Caco-2 (cell line): ENCODE data around the gene BRD4. TPM values are rescaled to one million over a fixed set of nuclear protein-coding genes. Genes with fewer than 3 reads are reported as not detected.

ENCODE experiments used
- BruUV-seq: library from RNA; stranded (reverse); fragments of 400-500 nt; replicated peaks from 2 replicates; lab custom pipeline; 2021; lab: Mats Ljungman, UMichigan
- CTCF ChIA-PET: fragments of 300-600 bp; sonication (Branson Sonifier 250); formaldehyde crosslinking; loops from one replicate; lab custom pipeline; 2022; ENCODE audit warnings: antibody characterized with exemption; lab: Charles Lee
- POLR2A ChIA-PET: fragments of 300-600 bp; sonication (Branson Sonifier 250); formaldehyde crosslinking; loops from one replicate; lab custom pipeline; 2022; ENCODE audit warnings: antibody characterized with exemption; lab: Charles Lee
- DNase-seq, 2 experiments: peaks; one replicate each; pipeline versions ENCODE4 v3.0.0 to v3.0.0-alpha.2; 2020 to 2022
- H3K27me3 ChIP-seq: replicated peaks from 2 replicates; pipeline ENCODE4 v1.6.0; 2011; ENCODE audit warnings: low read length; ENCODE audit not compliant: control insufficient read depth, insufficient read depth
- H3K36me3 ChIP-seq: 2 replicates; pipeline ENCODE4 v1.5.1; 2011; ENCODE audit warnings: low read length; ENCODE audit not compliant: control insufficient read depth, insufficient read depth
- H3K4me1 ChIP-seq: fragments of 250-450 bp; sonication (Bioruptor Pico); 2 replicates; pipeline ENCODE4 v1.5.1; 2020; ENCODE audit warnings: mild to moderate bottlenecking
- H3K4me3 ChIP-seq: 2 replicates; pipeline ENCODE4 v1.5.1; 2011; ENCODE audit warnings: low read depth, mild to moderate bottlenecking, control low read depth, low read length
- H3K9me3 ChIP-seq: fragments of 250-450 bp; sonication (Bioruptor Pico); 2 replicates; pipeline ENCODE4 v1.5.1; 2020; ENCODE audit warnings: mild to moderate bottlenecking, moderate library complexity
- H3K27ac Mint-ChIP-seq: one replicate; pipeline ENCODE4 v1.8.0; 2022; ENCODE audit warnings: mixed read lengths; ENCODE audit not compliant: unreplicated experiment
- H3K27me3 Mint-ChIP-seq: one replicate; pipeline ENCODE4 v1.8.0; 2022; ENCODE audit warnings: mixed read lengths; ENCODE audit not compliant: insufficient read depth, unreplicated experiment
- H3K36me3 Mint-ChIP-seq: one replicate; pipeline ENCODE4 v1.8.0; 2022; ENCODE audit warnings: mild to moderate bottlenecking, mixed read lengths; ENCODE audit not compliant: insufficient read depth, unreplicated experiment
- H3K4me1 Mint-ChIP-seq: one replicate; pipeline ENCODE4 v1.8.0; 2022; ENCODE audit warnings: low read depth, mixed read lengths; ENCODE audit not compliant: unreplicated experiment
- H3K4me3 Mint-ChIP-seq: one replicate; pipeline ENCODE4 v1.8.0; 2022; ENCODE audit warnings: mild to moderate bottlenecking, moderate library complexity, mixed read lengths; ENCODE audit not compliant: unreplicated experiment
- H3K9me3 Mint-ChIP-seq: one replicate; pipeline ENCODE4 v1.8.0; 2022; ENCODE audit warnings: mixed read lengths; ENCODE audit not compliant: unreplicated experiment
- CTCF ChIP-seq, 2 experiments: fragments of 200-600 bp in 1 of 2; IDR thresholded peaks; 1 replicate in 1 of 2; 2 replicates in 1 of 2; pipeline versions ENCODE4 v1.5.1 to v1.8.0; 2011 to 2022; ENCODE audit warnings: antibody characterized with exemption in 1 of 2, control low read depth in 1 of 2, inconsistent platforms in 1 of 2, low read depth in 1 of 2, low read length in 1 of 2, mild to moderate bottlenecking in 1 of 2, moderate library complexity in 1 of 2; ENCODE audit not compliant: insufficient read depth in 1 of 2, severe bottlenecking in 1 of 2, unreplicated experiment in 1 of 2
- intact Hi-C: fragments of 100-400 bp; cut with micrococcal nuclease; formaldehyde crosslinking; loops from one replicate; pipeline ENCODE4 v1.10.0; 2022; ENCODE audit not compliant: unreplicated experiment
- total RNA-seq: library from RNA; stranded (reverse); gene quantifications from 2 replicates; pipeline ENCODE4 v1.2.3, GENCODE V29; 2022

Gene BRD4
- total RNA-seq, 1 experiment from 2014 or later, result 170 TPM

GRCh38 chr19:15291548-15292021, 40.8 kb downstream of the BRD4 start:
- TF ChIP-seq CTCF (IDR thresholded peaks at IDR 0.05; ENCODE audit: insufficient read depth in 1 of 2, low read depth in 1 of 2, low read length in 1 of 2, severe bottlenecking in 1 of 2, unreplicated experiment in 1 of 2), result no peak
- Histone ChIP-seq H3K9me3 (no peaks in the 10 kb centered on the region), H3K4me1 (peaks cover 38% of the 10 kb centered on the region), H3K27me3 (no peaks in the 10 kb centered on the region), H3K36me3 (no peaks in the 10 kb centered on the region), H3K4me3 (no peak overlapping the region)
- no peak for DNase-seq
- BruUV-seq, result no TSS peak
- Mint-ChIP-seq H3K27ac (no peak overlapping the region), H3K4me1 (peaks cover 24% of the 10 kb centered on the region), H3K9me3 (no peaks in the 10 kb centered on the region), H3K27me3 (no peaks in the 10 kb centered on the region), H3K36me3 (peaks cover 57% of the 10 kb centered on the region), H3K4me3 (no peak overlapping the region)
- ChIA-PET POLR2A (no interaction called here), CTCF (no interaction called here)
- intact Hi-C loops, result no loop called here

GRCh38 chr19:15291089-15291488, 41.2 kb downstream of the BRD4 start:
- DNase-seq, result no peak
- ChIA-PET POLR2A (no interaction called here), CTCF (no interaction called here)
- Histone ChIP-seq H3K4me3 (no peak overlapping the region), H3K4me1 (peaks cover 37% of the 10 kb centered on the region), H3K27me3 (no peaks in the 10 kb centered on the region), H3K9me3 (no peaks in the 10 kb centered on the region), H3K36me3 (no peaks in the 10 kb centered on the region)
- H3K4me1 Mint-ChIP-seq, result peaks cover 23% of the 10 kb centered on the region
- H3K9me3 Mint-ChIP-seq, result no peaks in the 10 kb centered on the region
- no peaks in the 10 kb centered on the region for H3K27me3 Mint-ChIP-seq
- peaks cover 55% of the 10 kb centered on the region for H3K36me3 Mint-ChIP-seq
- H3K4me3 Mint-ChIP-seq, result no peak overlapping the region
- intact Hi-C loops, result no loop called here
- BruUV-seq, result no TSS peak
- no peak for TF ChIP-seq CTCF (IDR thresholded peaks at IDR 0.05; ENCODE audit: insufficient read depth in 1 of 2, low read depth in 1 of 2, low read length in 1 of 2, severe bottlenecking in 1 of 2, unreplicated experiment in 1 of 2)
- H3K27ac Mint-ChIP-seq, result no peak overlapping the region

GRCh38 chr19:15290166-15290565, 42.2 kb downstream of the BRD4 start:
- CTCF ChIA-PET, result no interaction called here
- H3K27ac Mint-ChIP-seq, result no peak overlapping the region
- Histone ChIP-seq H3K4me1 (peaks cover 34% of the 10 kb centered on the region), H3K36me3 (no peaks in the 10 kb centered on the region), H3K27me3 (no peaks in the 10 kb centered on the region), H3K9me3 (no peaks in the 10 kb centered on the region), H3K4me3 (no peak overlapping the region)
- intact Hi-C loops, result no loop called here
- no peak overlapping the region for H3K4me3 Mint-ChIP-seq
- no peaks in the 10 kb centered on the region for H3K9me3 Mint-ChIP-seq
- no peak for DNase-seq
- BruUV-seq, result no TSS peak
- H3K36me3 Mint-ChIP-seq, result peaks cover 53% of the 10 kb centered on the region
- H3K4me1 Mint-ChIP-seq, result peaks cover 28% of the 10 kb centered on the region
- TF ChIP-seq CTCF (IDR thresholded peaks at IDR 0.05; ENCODE audit: insufficient read depth in 1 of 2, low read depth in 1 of 2, low read length in 1 of 2, severe bottlenecking in 1 of 2, unreplicated experiment in 1 of 2), result no peak
- no peaks in the 10 kb centered on the region for H3K27me3 Mint-ChIP-seq
- POLR2A ChIA-PET, result no interaction called here
